Trophoblast cell (in vitro differentiated cells and primary cell): ENCODE data around the gene YWHAE.
A peak's percentile ranks its signal among the peaks of the same experiment; 100 is the strongest.
"Not testable (repeated sequence)": the region's sequence is repeated elsewhere in the genome, so short reads cannot be mapped to it uniquely, and the experiment has no call there.

Source experiments
- DNase-seq, 2 donors: peaks; one replicate each; pipeline ENCODE4 v3.0.0-alpha.2; 2016
- H2AFZ ChIP-seq: 2 replicates; pipeline ENCODE4 v1.6.1; 2013; ENCODE audit warnings: low read length, moderate library complexity, mild to moderate bottlenecking; ENCODE audit not compliant: insufficient read depth, poor library complexity
- H2AK5ac ChIP-seq: 2 replicates; pipeline ENCODE4 v1.6.1; 2013; ENCODE audit warnings: mild to moderate bottlenecking, low read length
- H2BK120ac ChIP-seq: 2 replicates; pipeline ENCODE4 v1.6.1; 2013; ENCODE audit warnings: low read length, mild to moderate bottlenecking, moderate library complexity; ENCODE audit not compliant: insufficient read depth, poor library complexity
- H2BK12ac ChIP-seq: 2 replicates; pipeline ENCODE4 v1.6.1; 2013; ENCODE audit warnings: mild to moderate bottlenecking, low read length, moderate library complexity
- H2BK5ac ChIP-seq: 2 replicates; pipeline ENCODE4 v1.6.1; 2013; ENCODE audit warnings: low read length, low read depth, moderate library complexity, mild to moderate bottlenecking; ENCODE audit not compliant: poor library complexity
- H3K14ac ChIP-seq: 2 replicates; pipeline ENCODE4 v1.6.1; 2013; ENCODE audit warnings: mild to moderate bottlenecking, low read length
- H3K18ac ChIP-seq: 2 replicates; pipeline ENCODE4 v1.6.1; 2013; ENCODE audit warnings: mild to moderate bottlenecking, low read length
- H3K23ac ChIP-seq: 2 replicates; pipeline ENCODE4 v1.6.1; 2013; ENCODE audit warnings: low read length
- H3K27ac ChIP-seq: 2 replicates; pipeline ENCODE4 v1.5.1; 2013; ENCODE audit warnings: low read depth, mild to moderate bottlenecking, inconsistent platforms, low read length, moderate library complexity
- H3K27me3 ChIP-seq: 2 replicates; pipeline ENCODE4 v1.6.1; 2013; ENCODE audit warnings: inconsistent platforms, mild to moderate bottlenecking, low read length, moderate library complexity; ENCODE audit not compliant: insufficient read depth
- H3K36me3 ChIP-seq, 2 experiments: 1 replicate in 1 of 2; 2 replicates in 1 of 2; pipeline ENCODE4 v1.6.1; 2013; ENCODE audit warnings: low read length in 2 of 2, mild to moderate bottlenecking in 2 of 2, moderate library complexity in 1 of 2; ENCODE audit not compliant: insufficient read depth in 2 of 2, control insufficient read depth in 1 of 2
- H3K4ac ChIP-seq: 2 replicates; pipeline ENCODE4 v1.6.1; 2013; ENCODE audit warnings: low read depth, mild to moderate bottlenecking, low read length, moderate library complexity
- H3K4me1 ChIP-seq, 2 experiments: 1 replicate in 1 of 2; 2 replicates in 1 of 2; pipeline ENCODE4 v1.6.1; 2013; ENCODE audit warnings: low read length in 2 of 2, mild to moderate bottlenecking in 2 of 2, moderate library complexity in 1 of 2; ENCODE audit not compliant: insufficient read depth in 2 of 2, control insufficient read depth in 1 of 2
- H3K4me2 ChIP-seq: 2 replicates; pipeline ENCODE4 v1.6.1; 2013; ENCODE audit warnings: inconsistent platforms, mild to moderate bottlenecking, low read length, moderate library complexity
- H3K4me3 ChIP-seq: 2 replicates; pipeline ENCODE4 v1.5.1; 2013; ENCODE audit warnings: mild to moderate bottlenecking, low read depth, low read length, inconsistent platforms
- H3K79me1 ChIP-seq: one replicate; pipeline ENCODE4 v1.6.1; 2013; ENCODE audit warnings: low read length
- H3K79me2 ChIP-seq: 2 replicates; pipeline ENCODE4 v1.6.1; 2013; ENCODE audit warnings: low read length, mild to moderate bottlenecking; ENCODE audit not compliant: control insufficient read depth, insufficient read depth, poor library complexity
- H3K9ac ChIP-seq: 2 replicates; pipeline ENCODE4 v1.6.1; 2013; ENCODE audit warnings: mild to moderate bottlenecking, low read length
- H3K9me3 ChIP-seq: 2 replicates; pipeline ENCODE4 v1.6.1; 2013; ENCODE audit warnings: low read depth, mild to moderate bottlenecking, control low read depth, inconsistent platforms, low read length; ENCODE audit not compliant: insufficient read depth
- H4K12ac ChIP-seq: 2 replicates; pipeline ENCODE4 v1.6.1; 2013; ENCODE audit warnings: low read depth, mild to moderate bottlenecking, low read length, moderate library complexity
- H4K8ac ChIP-seq: 2 replicates; pipeline ENCODE4 v1.6.1; 2013; ENCODE audit warnings: low read depth, mild to moderate bottlenecking, low read length, moderate library complexity
- H4K91ac ChIP-seq: one replicate; pipeline ENCODE4 v1.6.1; 2013; ENCODE audit warnings: low read depth, mild to moderate bottlenecking, low read length, moderate library complexity
- WGBS: extraction: QIAGEN DNeasy Blood & Tissue Kit; methylation state at CpG from one replicate; pipeline ENCODE4 v1.1.7; 2013; ENCODE audit warnings: missing lambda C conversion rate; ENCODE audit not compliant: insufficient read length, insufficient coverage; ENCODE audit errors: extremely low coverage; 5-methylcytosine and 5-hydroxymethylcytosine counted together

YWHAE gene

DNA sequence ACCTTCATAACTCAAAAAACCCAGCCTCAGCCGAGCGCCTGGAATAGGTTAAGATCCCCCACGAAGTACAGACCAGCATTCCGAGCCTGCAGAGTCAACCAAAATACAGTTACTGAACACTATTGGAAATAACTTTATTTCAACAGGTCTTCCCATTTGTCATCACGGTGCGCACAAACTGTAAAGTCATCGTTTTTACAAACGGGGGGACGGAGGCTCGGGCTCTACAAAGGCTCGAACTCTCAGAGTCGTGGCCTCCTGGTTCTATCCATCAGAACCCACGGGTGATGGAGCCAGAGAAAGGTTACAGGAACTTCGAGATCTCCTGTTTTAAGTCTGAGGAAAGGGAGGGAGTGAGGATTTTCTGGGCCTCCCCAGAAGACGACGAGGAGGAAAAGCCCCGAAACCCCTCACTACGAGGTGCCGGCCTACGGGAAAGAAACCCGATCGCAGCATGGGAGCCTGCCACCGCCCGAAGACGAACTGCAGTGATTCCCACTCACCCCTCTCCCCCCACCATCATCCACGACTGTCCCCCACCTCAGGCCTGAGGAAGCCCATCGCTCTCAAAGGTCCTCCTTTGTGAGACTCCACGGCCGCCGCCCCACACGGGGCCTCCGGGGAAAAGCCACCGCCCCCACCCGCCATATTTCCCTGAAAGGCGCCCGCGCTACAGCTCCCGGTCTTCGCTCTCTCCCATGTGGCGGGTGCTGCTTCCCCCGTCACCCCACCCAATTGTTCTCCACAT lies 917 bp downstream of the YWHAE start:
- Histone ChIP-seq H3K27ac (peak overlapping the region; percentile 98), H3K9ac (peak overlapping the region; percentile 86), H3K36me3 (peaks cover 2 to 4% of the 10 kb centered on the region in 2 experiments), H3K4me1 (peaks cover 3 to 7% of the 10 kb centered on the region in 2 experiments), H3K4ac (peak overlapping the region; percentile 73), H2AK5ac (peak overlapping the region; percentile 3), H3K4me3 (peak overlapping the region; percentile 83), H2BK12ac (no peak overlapping the region), H3K18ac (peak overlapping the region; percentile 20), H4K91ac (peak overlapping the region; percentile 98), H2BK5ac (peak overlapping the region; percentile 39), H3K14ac (peak overlapping the region; percentile 38), H3K79me2 (peaks cover 40% of the 10 kb centered on the region), H3K23ac (no peak overlapping the region), H3K4me2 (peak overlapping the region; percentile 53), H2BK120ac (peak overlapping the region; percentile 74), H3K27me3 (no peaks in the 10 kb centered on the region), H3K79me1 (peaks cover 11% of the 10 kb centered on the region), H3K9me3 (no peaks in the 10 kb centered on the region), H4K8ac (peak overlapping the region; percentile 24), H2AFZ (peak overlapping the region; percentile 26), H4K12ac (peak overlapping the region; percentile 1)
- no CpG with 5 or more reads among the region's 41 CpGs for WGBS
- DNase-seq: peak; percentile 60 to 71

GRCh38 chr17:1398028-1398427 lies 2.0 kb downstream of the YWHAE start:
- H3K14ac ChIP-seq: no peak overlapping the region
- no peak overlapping the region for H2BK12ac ChIP-seq
- no peak overlapping the region for H2AK5ac ChIP-seq
- H3K36me3 ChIP-seq: peaks cover 4 to 7% of the 10 kb centered on the region in 2 experiments
- no peak overlapping the region for H4K12ac ChIP-seq
- H3K4me3 ChIP-seq: no peak overlapping the region
- peaks cover 11% of the 10 kb centered on the region for H3K79me1 ChIP-seq
- no CpG with 5 or more reads among the region's 2 CpGs for WGBS
- H3K27me3 ChIP-seq: no peaks in the 10 kb centered on the region
- peaks cover 3 to 7% of the 10 kb centered on the region in 2 experiments for H3K4me1 ChIP-seq
- H4K8ac ChIP-seq: no peak overlapping the region
- DNase-seq: no peak
- no peak overlapping the region for H4K91ac ChIP-seq
- H3K4me2 ChIP-seq: peak overlapping the region; percentile 54
- H3K9ac ChIP-seq: no peak overlapping the region
- peaks cover 45% of the 10 kb centered on the region for H3K79me2 ChIP-seq
- H2BK120ac ChIP-seq: no peak overlapping the region
- H3K23ac ChIP-seq: no peak overlapping the region
- H3K9me3 ChIP-seq: no peaks in the 10 kb centered on the region
- no peak overlapping the region for H3K18ac ChIP-seq
- no peak overlapping the region for H2AFZ ChIP-seq
- no peak overlapping the region for H3K4ac ChIP-seq
- H2BK5ac ChIP-seq: no peak overlapping the region
- no peak overlapping the region for H3K27ac ChIP-seq

DNA sequence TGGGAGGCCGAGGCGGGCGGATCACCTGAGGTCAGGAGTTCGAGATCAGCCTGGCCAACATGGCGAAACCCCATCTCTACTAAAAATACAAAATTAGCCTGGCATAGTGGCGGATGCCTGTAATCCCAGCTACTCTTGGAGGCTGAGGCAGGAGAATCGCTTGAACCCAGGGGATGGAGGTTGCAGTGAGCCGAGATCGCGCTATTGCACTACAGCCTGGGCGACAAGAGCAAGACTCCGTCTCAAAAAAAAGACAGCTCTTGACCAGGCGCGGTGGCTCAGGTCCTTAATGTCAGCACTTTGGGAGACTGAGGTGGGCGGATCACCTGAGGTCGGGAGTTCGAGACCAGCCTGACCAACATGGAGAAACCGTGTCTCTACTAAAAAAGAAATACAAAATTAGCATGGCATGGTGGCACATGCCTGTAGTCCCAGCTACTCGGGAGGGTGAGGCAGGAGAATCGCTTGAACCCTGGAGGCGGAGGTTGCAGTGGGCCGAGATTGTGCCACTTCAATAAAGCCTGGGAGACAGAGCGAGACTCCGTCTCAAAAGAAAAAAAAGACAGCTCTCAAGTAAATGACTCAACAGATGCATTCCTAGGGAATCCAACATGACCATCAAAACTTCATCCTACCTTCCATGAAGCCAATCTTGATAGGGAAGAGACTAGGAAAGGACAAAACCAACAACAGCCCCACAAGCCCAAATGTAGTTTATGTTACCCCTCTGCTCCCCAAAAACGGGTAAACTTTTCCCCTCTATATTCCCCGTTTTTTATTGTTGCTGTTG lies 4.0 kb downstream of the YWHAE start:
- not testable (repeated sequence) for H3K23ac ChIP-seq, H3K27ac ChIP-seq, H3K18ac ChIP-seq, H2BK5ac ChIP-seq, H2AFZ ChIP-seq, H2BK12ac ChIP-seq, H3K14ac ChIP-seq, H4K12ac ChIP-seq, H2BK120ac ChIP-seq, H3K4me3 ChIP-seq, H4K91ac ChIP-seq, H3K27me3 ChIP-seq, H3K9me3 ChIP-seq, H2AK5ac ChIP-seq, H3K4me2 ChIP-seq, H3K9ac ChIP-seq, H4K8ac ChIP-seq
- Histone ChIP-seq H3K36me3 (peaks cover 4 to 11% of the 10 kb centered on the region in 2 experiments), H3K79me2 (peaks cover 58% of the 10 kb centered on the region), H3K4me1 (peaks cover 10 to 15% of the 10 kb centered on the region in 2 experiments), H3K4ac (peak overlapping the region; percentile 98), H3K79me1 (peaks cover 11% of the 10 kb centered on the region)
- WGBS: no CpG with 5 or more reads among the region's 26 CpGs
- peak in 1 of 2 donors; percentile 27 for DNase-seq

DNA sequence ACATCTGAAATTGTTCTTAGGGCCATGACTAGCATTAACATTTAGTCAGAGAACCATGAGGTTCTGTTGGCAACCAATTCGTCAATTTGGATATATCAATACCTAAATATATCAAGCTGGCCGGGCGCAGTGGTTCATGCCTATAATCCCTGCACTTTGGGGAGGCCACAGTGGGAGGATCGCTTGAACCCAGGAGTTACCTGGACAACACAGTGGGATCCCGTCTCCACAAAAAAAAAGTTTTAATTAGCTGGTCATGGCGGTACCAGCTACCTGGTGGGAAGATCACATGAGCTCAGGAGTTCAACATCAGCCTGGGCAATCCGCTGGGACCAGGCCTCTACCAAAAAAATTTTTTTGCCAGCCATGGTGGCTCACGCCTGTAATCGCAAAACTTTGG lies 8.4 kb downstream of the YWHAE start:
- H4K8ac ChIP-seq: no peak overlapping the region
- H3K27me3 ChIP-seq: no peaks in the 10 kb centered on the region
- peaks cover 14 to 15% of the 10 kb centered on the region in 2 experiments for H3K4me1 ChIP-seq
- peak overlapping the region; percentile 99 for H3K4ac ChIP-seq
- H3K23ac ChIP-seq: no peak overlapping the region
- H2AK5ac ChIP-seq: no peak overlapping the region
- H3K79me2 ChIP-seq: peaks cover 54% of the 10 kb centered on the region
- no peak overlapping the region for H4K12ac ChIP-seq
- DNase-seq: no peak
- no peak overlapping the region for H2BK12ac ChIP-seq
- H3K27ac ChIP-seq: no peak overlapping the region
- H3K4me2 ChIP-seq: no peak overlapping the region
- no peak overlapping the region for H3K4me3 ChIP-seq
- no peak overlapping the region for H3K14ac ChIP-seq
- H2BK120ac ChIP-seq: no peak overlapping the region
- no CpG with 5 or more reads among the region's 9 CpGs for WGBS
- H3K36me3 ChIP-seq: peaks cover 6 to 11% of the 10 kb centered on the region in 2 experiments
- H2AFZ ChIP-seq: no peak overlapping the region
- no peak overlapping the region for H2BK5ac ChIP-seq
- H3K9ac ChIP-seq: no peak overlapping the region
- H3K9me3 ChIP-seq: no peaks in the 10 kb centered on the region
- no peak overlapping the region for H4K91ac ChIP-seq
- H3K79me1 ChIP-seq: no peaks in the 10 kb centered on the region
- no peak overlapping the region for H3K18ac ChIP-seq
